ENCODE data around the gene TACC2.
"Not testable (repeated sequence)": the region's sequence is repeated elsewhere in the genome, so short reads cannot be mapped to it uniquely, and the experiment has no call there.

The TACC2 gene

GRCh38 chr10:121983852-121984251 is 5.1 kb upstream of the TACC2 start:
- DNase-seq (ENCODE audit: extremely low read depth in 1 of 2, low read depth in 1 of 2) = no peak

GRCh38 chr10:121984463-121984862 is 4.5 kb upstream of the TACC2 start:
- DNase-seq (ENCODE audit: extremely low read depth in 1 of 2, low read depth in 1 of 2) = no peak

GRCh38 chr10:121990015-121990677 is 1.2 kb downstream of the TACC2 start:
- DNase-seq (ENCODE audit: extremely low read depth in 1 of 2, low read depth in 1 of 2) = no peak

GRCh38 chr10:121991727-121992126 is 2.8 kb downstream of the TACC2 start:
- not testable (repeated sequence) for DNase-seq (ENCODE audit: extremely low read depth in 1 of 2, low read depth in 1 of 2)

GRCh38 chr10:121994429-121994941 is 5.5 kb downstream of the TACC2 start:
- DNase-seq (ENCODE audit: extremely low read depth in 1 of 2, low read depth in 1 of 2) = no peak

GRCh38 chr10:121998462-121998861 is 9.5 kb downstream of the TACC2 start:
- DNase-seq (ENCODE audit: extremely low read depth in 1 of 2, low read depth in 1 of 2) = no peak

- DNase-seq (ENCODE audit: extremely low read depth in 1 of 2, low read depth in 1 of 2) = no peak
These were observed 10.3 kb downstream of the TACC2 start for GRCh38 chr10:121999301-121999700.

GRCh38 chr10:122001698-122002097 is 12.7 kb downstream of the TACC2 start:
- no peak for DNase-seq (ENCODE audit: extremely low read depth in 1 of 2, low read depth in 1 of 2)

- no peak for DNase-seq (ENCODE audit: extremely low read depth in 1 of 2, low read depth in 1 of 2)
These were observed 18.5 kb downstream of the TACC2 start for GRCh38 chr10:122007415-122007814.

- no peak for DNase-seq (ENCODE audit: extremely low read depth in 1 of 2, low read depth in 1 of 2)
These were observed 21.6 kb downstream of the TACC2 start for GRCh38 chr10:122010405-122011050.

- no peak for DNase-seq (ENCODE audit: extremely low read depth in 1 of 2, low read depth in 1 of 2)
These were observed 23.8 kb downstream of the TACC2 start for GRCh38 chr10:122012731-122013130.

GRCh38 chr10:122013311-122013780 is 24.4 kb downstream of the TACC2 start:
- no peak for DNase-seq (ENCODE audit: extremely low read depth in 1 of 2, low read depth in 1 of 2)

- no peak for DNase-seq (ENCODE audit: extremely low read depth in 1 of 2, low read depth in 1 of 2)
These were observed 25.8 kb downstream of the TACC2 start for GRCh38 chr10:122014652-122015248.

- DNase-seq (ENCODE audit: extremely low read depth in 1 of 2, low read depth in 1 of 2) = not testable (repeated sequence)
These were observed 29.0 kb downstream of the TACC2 start for GRCh38 chr10:122017926-122018325.

GRCh38 chr10:122018491-122018890 is 29.5 kb downstream of the TACC2 start:
- no peak for DNase-seq (ENCODE audit: extremely low read depth in 1 of 2, low read depth in 1 of 2)

GRCh38 chr10:122018951-122019413 is 30.0 kb downstream of the TACC2 start:
- no peak for DNase-seq (ENCODE audit: extremely low read depth in 1 of 2, low read depth in 1 of 2)

GRCh38 chr10:122019414-122019975 is 30.5 kb downstream of the TACC2 start:
- DNase-seq (ENCODE audit: extremely low read depth in 1 of 2, low read depth in 1 of 2) = no peak

- DNase-seq (ENCODE audit: extremely low read depth in 1 of 2, low read depth in 1 of 2) = no peak
These were observed 31.3 kb downstream of the TACC2 start for GRCh38 chr10:122020226-122020625.

- DNase-seq (ENCODE audit: extremely low read depth in 1 of 2, low read depth in 1 of 2) = no peak
These were observed 32.4 kb downstream of the TACC2 start for GRCh38 chr10:122021379-122021778.

GRCh38 chr10:122021828-122022227 is 32.9 kb downstream of the TACC2 start:
- no peak for DNase-seq (ENCODE audit: extremely low read depth in 1 of 2, low read depth in 1 of 2)

GRCh38 chr10:122022276-122022675 is 33.3 kb downstream of the TACC2 start:
- no peak for DNase-seq (ENCODE audit: extremely low read depth in 1 of 2, low read depth in 1 of 2)
